NB4 (cell line): ENCODE results near the gene SRPRB.

Experiments used
- MYC ChIP-seq: IDR thresholded peaks from 2 replicates; pipeline ENCODE4 v1.6.1; 2011; ENCODE audit warnings: low read depth, low read length
- POLR2A ChIP-seq: IDR thresholded peaks from 2 replicates; pipeline ENCODE4 v1.6.1; 2011; ENCODE audit warnings: mild to moderate bottlenecking; ENCODE audit not compliant: insufficient read length; ENCODE audit errors: extremely low read depth
- TF ChIP-seq, protein P1 (sequence below): IDR thresholded peaks from one replicate; pipeline ENCODE4 v1.5.1; 2012; ENCODE audit warnings: low read depth, low read length

DNA sequence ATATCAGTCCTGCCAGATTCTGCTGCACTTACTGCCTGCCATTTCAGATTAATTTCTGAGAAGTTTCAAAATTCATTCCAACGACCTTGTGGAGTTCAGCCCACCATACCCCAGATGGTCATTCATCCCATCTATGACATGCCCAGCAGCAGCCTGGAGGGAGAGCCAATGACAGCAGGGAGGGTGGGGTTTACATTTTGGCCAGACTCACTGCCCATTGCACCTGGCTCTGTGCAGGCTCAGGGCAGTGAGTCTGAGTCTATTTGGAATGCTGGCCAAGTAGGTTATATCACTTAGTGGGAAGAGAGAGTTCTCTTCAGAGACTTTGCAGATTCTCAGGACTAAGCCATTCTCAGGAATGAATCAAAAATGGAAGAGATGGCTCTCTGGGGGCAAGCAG is 21.5 kb downstream of the SRPRB start:
- TF ChIP-seq, protein P1, sequence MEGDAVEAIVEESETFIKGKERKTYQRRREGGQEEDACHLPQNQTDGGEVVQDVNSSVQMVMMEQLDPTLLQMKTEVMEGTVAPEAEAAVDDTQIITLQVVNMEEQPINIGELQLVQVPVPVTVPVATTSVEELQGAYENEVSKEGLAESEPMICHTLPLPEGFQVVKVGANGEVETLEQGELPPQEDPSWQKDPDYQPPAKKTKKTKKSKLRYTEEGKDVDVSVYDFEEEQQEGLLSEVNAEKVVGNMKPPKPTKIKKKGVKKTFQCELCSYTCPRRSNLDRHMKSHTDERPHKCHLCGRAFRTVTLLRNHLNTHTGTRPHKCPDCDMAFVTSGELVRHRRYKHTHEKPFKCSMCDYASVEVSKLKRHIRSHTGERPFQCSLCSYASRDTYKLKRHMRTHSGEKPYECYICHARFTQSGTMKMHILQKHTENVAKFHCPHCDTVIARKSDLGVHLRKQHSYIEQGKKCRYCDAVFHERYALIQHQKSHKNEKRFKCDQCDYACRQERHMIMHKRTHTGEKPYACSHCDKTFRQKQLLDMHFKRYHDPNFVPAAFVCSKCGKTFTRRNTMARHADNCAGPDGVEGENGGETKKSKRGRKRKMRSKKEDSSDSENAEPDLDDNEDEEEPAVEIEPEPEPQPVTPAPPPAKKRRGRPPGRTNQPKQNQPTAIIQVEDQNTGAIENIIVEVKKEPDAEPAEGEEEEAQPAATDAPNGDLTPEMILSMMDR: no peak
- TF ChIP-seq MYC (no peak), POLR2A (no peak)
